HCT116 (cell line): Measurements from ENCODE around the gene IMMP2L. TPM values are rescaled to one million over a fixed set of nuclear protein-coding genes. Genes with fewer than 3 reads are reported as not detected.

Experiments
- ATAC-seq: fragments of 200-7000 bp; cut with Tn5 transposase; 2 replicates; pipeline ENCODE4 v1.9.1; 2020; ENCODE audit warnings: mild to moderate bottlenecking, moderate library complexity
- BruUV-seq: library from RNA; stranded (reverse); fragments of 400-500 nt; replicated peaks from 2 replicates; lab custom pipeline; 2021; lab: Mats Ljungman, UMichigan
- CTCF ChIA-PET: fragments of 300-600 bp; sonication (Branson Sonifier 250); formaldehyde crosslinking; loops from one replicate; lab custom pipeline; 2021; ENCODE audit warnings: antibody characterized with exemption; lab: Charles Lee
- POLR2A ChIA-PET: fragments of 300-600, 350-600 bp; sonication (Branson Sonifier 250); formaldehyde crosslinking; loops from one replicate; lab custom pipeline; 2021; ENCODE audit warnings: antibody characterized with exemption; lab: Charles Lee
- RAD21 ChIA-PET, 2 experiments: fragments of 300-600 bp; sonication (Branson Sonifier 250); formaldehyde crosslinking; loops; one replicate each; lab custom pipeline; 2023; ENCODE audit warnings: low total read pairs in 2 of 2; ENCODE audit not compliant: uncharacterized antibody in 2 of 2, unreplicated experiment in 2 of 2, low non-redundant PET in 1 of 2; lab: Charles Lee
- DNase-seq: peaks from one replicate; pipeline ENCODE4 v3.0.0-alpha.2; 2010; ENCODE audit warnings: low read depth, low spot score
- H2AFZ ChIP-seq: fragments of 200-600 bp; shearing (Covaris generic), sonication (generic); 2 replicates; pipeline ENCODE4 v1.6.1; 2017; ENCODE audit warnings: low read depth, mixed run types, mixed read lengths, antibody characterized with exemption, low read length; ENCODE audit not compliant: poor library complexity, severe bottlenecking
- H3K27ac ChIP-seq: 2 replicates; pipeline ENCODE4 v1.5.1; 2012; ENCODE audit warnings: low read depth, low read length
- H3K27me3 ChIP-seq: fragments of 200-600 bp; sonication (generic); 2 replicates; pipeline ENCODE4 v1.6.1; 2016; ENCODE audit warnings: mixed run types, low read length, mixed read lengths; ENCODE audit not compliant: insufficient read depth
- H3K36me3 ChIP-seq, 2 experiments: fragments of 200-500 bp in 1 of 2; fragments of 200-600 bp in 1 of 2; sonication (Bioruptor generic) in 1 of 2; sonication (generic) in 1 of 2; 2 replicates each; pipeline versions ENCODE4 v1.5.1 to v1.6.1; 2014 to 2016; ENCODE audit warnings: low read length in 2 of 2, inconsistent platforms in 1 of 2, mixed read lengths in 1 of 2, mixed run types in 1 of 2; ENCODE audit not compliant: insufficient read depth in 2 of 2, control insufficient read depth in 1 of 2
- H3K4me1 ChIP-seq, 2 experiments: fragments of 200-600 bp in 1 of 2; sonication (generic) in 1 of 2; 2 replicates each; pipeline versions ENCODE4 v1.5.1 to v1.6.1; 2012 to 2017; ENCODE audit warnings: low read length in 2 of 2, inconsistent platforms in 1 of 2, mild to moderate bottlenecking in 1 of 2, mixed read lengths in 1 of 2, mixed run types in 1 of 2, moderate library complexity in 1 of 2; ENCODE audit not compliant: insufficient read depth in 2 of 2, control insufficient read depth in 1 of 2
- H3K4me2 ChIP-seq: fragments of 200-600 bp; sonication (generic); 2 replicates; pipeline ENCODE4 v1.6.1; 2017; ENCODE audit warnings: mixed run types, low read length, mixed read lengths
- H3K4me3 ChIP-seq, 2 experiments: fragments of 200-600 bp in 1 of 2; sonication (generic) in 1 of 2; replicated peaks in 1 of 2; 2 replicates each; pipeline ENCODE4 v1.5.1; 2011 to 2016; ENCODE audit warnings: low read length in 2 of 2, control low read depth in 1 of 2, low read depth in 1 of 2, mild to moderate bottlenecking in 1 of 2, mixed read lengths in 1 of 2, mixed run types in 1 of 2
- H3K79me2 ChIP-seq: fragments of 200-600 bp; sonication (generic); 2 replicates; pipeline ENCODE4 v1.6.1; 2017; ENCODE audit warnings: mild to moderate bottlenecking, mixed run types, low read length, moderate library complexity, mixed read lengths; ENCODE audit not compliant: insufficient read depth
- H3K9ac ChIP-seq: fragments of 200-600 bp; sonication (generic); 2 replicates; pipeline ENCODE4 v1.6.1; 2016; ENCODE audit warnings: low read length, mixed read lengths
- H3K9me2 ChIP-seq: fragments of 200-600 bp; sonication (generic), shearing (Covaris generic); 2 replicates; pipeline ENCODE4 v1.6.1; 2017; ENCODE audit warnings: mixed run types, mild to moderate bottlenecking, moderate library complexity; ENCODE audit not compliant: insufficient read depth
- H3K9me3 ChIP-seq, 2 experiments: fragments of 200-500 bp in 1 of 2; fragments of 200-600 bp in 1 of 2; sonication (Bioruptor generic) in 1 of 2; sonication (generic) in 1 of 2; 2 replicates each; pipeline ENCODE4 v1.6.1; 2014 to 2017; ENCODE audit warnings: low read length in 2 of 2, mixed read lengths in 2 of 2, inconsistent platforms in 1 of 2, low read depth in 1 of 2, mild to moderate bottlenecking in 1 of 2, mixed run types in 1 of 2, moderate library complexity in 1 of 2; ENCODE audit not compliant: control insufficient read depth in 1 of 2, insufficient read depth in 1 of 2
- H4K20me1 ChIP-seq: fragments of 200-600 bp; sonication (generic), shearing (Covaris generic); 2 replicates; pipeline ENCODE4 v1.6.1; 2017; ENCODE audit warnings: mixed run types, mild to moderate bottlenecking, moderate library complexity; ENCODE audit not compliant: insufficient read depth
- CBX3 ChIP-seq: IDR thresholded peaks from 2 replicates; pipeline ENCODE4 v1.6.1; 2012; ENCODE audit warnings: low read depth
- EZH2 ChIP-seq: fragments of 200-600 bp; sonication (generic); IDR thresholded peaks from 2 replicates; pipeline ENCODE4 v1.6.1; 2017; ENCODE audit warnings: antibody characterized with exemption, mixed run types
- EZH2phosphoT487 ChIP-seq: fragments of 200-600 bp; IDR thresholded peaks from 2 replicates; pipeline ENCODE4 v1.6.1; 2018; ENCODE audit warnings: antibody characterized with exemption, borderline replicate concordance
- FOSL1 ChIP-seq: IDR thresholded peaks from 2 replicates; pipeline ENCODE4 v1.6.1; 2012; ENCODE audit warnings: low read depth
- POLR2A ChIP-seq: IDR thresholded peaks from 2 replicates; pipeline ENCODE4 v1.7.0; 2011; ENCODE audit warnings: borderline replicate concordance; ENCODE audit not compliant: insufficient read depth, insufficient read length; ENCODE audit errors: extremely low read depth
- SIN3A ChIP-seq: IDR thresholded peaks from 2 replicates; pipeline ENCODE4 v1.6.1; 2012; ENCODE audit warnings: low read depth
- ZFX ChIP-seq: fragments of 450-650 bp; IDR thresholded peaks from 2 replicates; pipeline ENCODE4 v1.6.1; 2017
- ZNF274 ChIP-seq: fragments of 200-500 bp; sonication (Bioruptor generic); IDR thresholded peaks from 2 replicates; pipeline ENCODE4 v1.6.1; 2014; ENCODE audit warnings: mild to moderate bottlenecking, low read depth, low read length, inconsistent platforms
- intact Hi-C: fragments of 100-400 bp; cut with micrococcal nuclease; formaldehyde crosslinking; loops from 2 replicates; pipeline ENCODE4 v1.10.0; 2022
- total RNA-seq: library from RNA; stranded (reverse); gene quantifications from one replicate; pipeline ENCODE4 v1.2.1, GENCODE V29; 2021; ENCODE audit not compliant: unreplicated experiment
- TF ChIP-seq, protein P1 (sequence below): IDR thresholded peaks from 2 replicates; pipeline ENCODE4 v1.6.1; 2012; ENCODE audit warnings: low read depth

Gene IMMP2L
- total RNA-seq, 1 experiment from 2014 or later = 21.1 TPM

DNA sequence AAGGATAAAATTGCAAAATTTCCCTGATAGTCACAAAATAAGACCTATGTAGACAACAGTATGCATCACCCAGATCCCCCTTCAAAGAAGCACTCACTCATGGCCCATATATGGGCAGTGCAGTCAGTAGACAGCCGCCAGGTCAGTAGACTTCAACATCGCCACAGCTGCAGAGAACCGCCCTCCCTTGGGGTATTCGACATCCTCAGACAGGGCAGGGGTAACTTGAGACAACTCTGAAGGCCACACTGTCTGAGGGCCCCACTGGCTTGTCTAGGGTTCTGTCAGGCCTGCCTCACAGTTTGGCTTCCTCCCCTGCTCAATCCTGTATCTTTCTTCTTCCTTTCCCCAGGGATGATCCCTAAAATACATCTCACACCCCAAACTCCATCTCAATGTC is 172.3 kb downstream of the IMMP2L start:
- POLR2A ChIA-PET = no interaction called here
- no peaks in the 10 kb centered on the region for H3K27me3 ChIP-seq
- H3K4me3 ChIP-seq = no peak overlapping the region
- TF ChIP-seq FOSL1 = no peak
- TF ChIP-seq, protein P1, sequence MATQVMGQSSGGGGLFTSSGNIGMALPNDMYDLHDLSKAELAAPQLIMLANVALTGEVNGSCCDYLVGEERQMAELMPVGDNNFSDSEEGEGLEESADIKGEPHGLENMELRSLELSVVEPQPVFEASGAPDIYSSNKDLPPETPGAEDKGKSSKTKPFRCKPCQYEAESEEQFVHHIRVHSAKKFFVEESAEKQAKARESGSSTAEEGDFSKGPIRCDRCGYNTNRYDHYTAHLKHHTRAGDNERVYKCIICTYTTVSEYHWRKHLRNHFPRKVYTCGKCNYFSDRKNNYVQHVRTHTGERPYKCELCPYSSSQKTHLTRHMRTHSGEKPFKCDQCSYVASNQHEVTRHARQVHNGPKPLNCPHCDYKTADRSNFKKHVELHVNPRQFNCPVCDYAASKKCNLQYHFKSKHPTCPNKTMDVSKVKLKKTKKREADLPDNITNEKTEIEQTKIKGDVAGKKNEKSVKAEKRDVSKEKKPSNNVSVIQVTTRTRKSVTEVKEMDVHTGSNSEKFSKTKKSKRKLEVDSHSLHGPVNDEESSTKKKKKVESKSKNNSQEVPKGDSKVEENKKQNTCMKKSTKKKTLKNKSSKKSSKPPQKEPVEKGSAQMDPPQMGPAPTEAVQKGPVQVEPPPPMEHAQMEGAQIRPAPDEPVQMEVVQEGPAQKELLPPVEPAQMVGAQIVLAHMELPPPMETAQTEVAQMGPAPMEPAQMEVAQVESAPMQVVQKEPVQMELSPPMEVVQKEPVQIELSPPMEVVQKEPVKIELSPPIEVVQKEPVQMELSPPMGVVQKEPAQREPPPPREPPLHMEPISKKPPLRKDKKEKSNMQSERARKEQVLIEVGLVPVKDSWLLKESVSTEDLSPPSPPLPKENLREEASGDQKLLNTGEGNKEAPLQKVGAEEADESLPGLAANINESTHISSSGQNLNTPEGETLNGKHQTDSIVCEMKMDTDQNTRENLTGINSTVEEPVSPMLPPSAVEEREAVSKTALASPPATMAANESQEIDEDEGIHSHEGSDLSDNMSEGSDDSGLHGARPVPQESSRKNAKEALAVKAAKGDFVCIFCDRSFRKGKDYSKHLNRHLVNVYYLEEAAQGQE = no peak
- TF ChIP-seq ZNF274 = no peak
- TF ChIP-seq EZH2 = no peak
- no peak for TF ChIP-seq CBX3
- no peak for TF ChIP-seq SIN3A
- TF ChIP-seq ZFX = no peak
- no peak for TF ChIP-seq POLR2A
- TF ChIP-seq EZH2phosphoT487 = no peak
- H2AFZ ChIP-seq = no peak overlapping the region
- RAD21 ChIA-PET = no interaction called here
- no peak overlapping the region for H3K9ac ChIP-seq
- ATAC-seq (no peak), DNase-seq (no peak)
- no peak overlapping the region for H3K27ac ChIP-seq
- H3K4me2 ChIP-seq = no peak overlapping the region
- no peaks in the 10 kb centered on the region; a peak in 1 of 4 replicates for H3K4me1 ChIP-seq
- no peaks in the 10 kb centered on the region for H3K9me2 ChIP-seq
- intact Hi-C loops = no loop called here
- no peaks in the 10 kb centered on the region for H4K20me1 ChIP-seq
- no peaks in the 10 kb centered on the region for H3K36me3 ChIP-seq
- BruUV-seq = no TSS peak
- CTCF ChIA-PET = no interaction called here
- H3K79me2 ChIP-seq = no peaks in the 10 kb centered on the region
- H3K9me3 ChIP-seq = no peaks in the 10 kb centered on the region
